ENCODE data around the gene POU2AF1. TPM values are rescaled to one million over a fixed set of nuclear protein-coding genes. Genes with fewer than 3 reads are reported as not detected.

The POU2AF1 gene
- total RNA-seq, 1 experiment from 2014 or later, result not detected

GRCh38 chr11:111305162-111305802 is 73.8 kb downstream of the POU2AF1 start:
- Mint-ChIP-seq H3K27ac (ENCODE audit: unreplicated experiment) (no peak overlapping the region), H3K27me3 (ENCODE audit: unreplicated experiment) (no peaks in the 10 kb centered on the region), H3K9me3 (ENCODE audit: low read depth, unreplicated experiment) (no peaks in the 10 kb centered on the region), H3K4me1 (ENCODE audit: low read depth, unreplicated experiment) (peaks cover 25% of the 10 kb centered on the region), H3K36me3 (ENCODE audit: insufficient read depth, unreplicated experiment) (peaks cover 5% of the 10 kb centered on the region), H3K4me3 (ENCODE audit: low read depth, unreplicated experiment) (no peak overlapping the region)
- CTCF ChIA-PET, result no interaction called here
- TF ChIP-seq, protein P1, sequence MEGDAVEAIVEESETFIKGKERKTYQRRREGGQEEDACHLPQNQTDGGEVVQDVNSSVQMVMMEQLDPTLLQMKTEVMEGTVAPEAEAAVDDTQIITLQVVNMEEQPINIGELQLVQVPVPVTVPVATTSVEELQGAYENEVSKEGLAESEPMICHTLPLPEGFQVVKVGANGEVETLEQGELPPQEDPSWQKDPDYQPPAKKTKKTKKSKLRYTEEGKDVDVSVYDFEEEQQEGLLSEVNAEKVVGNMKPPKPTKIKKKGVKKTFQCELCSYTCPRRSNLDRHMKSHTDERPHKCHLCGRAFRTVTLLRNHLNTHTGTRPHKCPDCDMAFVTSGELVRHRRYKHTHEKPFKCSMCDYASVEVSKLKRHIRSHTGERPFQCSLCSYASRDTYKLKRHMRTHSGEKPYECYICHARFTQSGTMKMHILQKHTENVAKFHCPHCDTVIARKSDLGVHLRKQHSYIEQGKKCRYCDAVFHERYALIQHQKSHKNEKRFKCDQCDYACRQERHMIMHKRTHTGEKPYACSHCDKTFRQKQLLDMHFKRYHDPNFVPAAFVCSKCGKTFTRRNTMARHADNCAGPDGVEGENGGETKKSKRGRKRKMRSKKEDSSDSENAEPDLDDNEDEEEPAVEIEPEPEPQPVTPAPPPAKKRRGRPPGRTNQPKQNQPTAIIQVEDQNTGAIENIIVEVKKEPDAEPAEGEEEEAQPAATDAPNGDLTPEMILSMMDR (IDR thresholded peaks at IDR 0.05; ENCODE audit: unreplicated experiment), result no peak
- no TSS peak for BruUV-seq (replicated peaks)
- intact Hi-C loops (cut with micrococcal nuclease; ENCODE audit: unreplicated experiment), result no loop called here
- no peak for DNase-seq

DNA sequence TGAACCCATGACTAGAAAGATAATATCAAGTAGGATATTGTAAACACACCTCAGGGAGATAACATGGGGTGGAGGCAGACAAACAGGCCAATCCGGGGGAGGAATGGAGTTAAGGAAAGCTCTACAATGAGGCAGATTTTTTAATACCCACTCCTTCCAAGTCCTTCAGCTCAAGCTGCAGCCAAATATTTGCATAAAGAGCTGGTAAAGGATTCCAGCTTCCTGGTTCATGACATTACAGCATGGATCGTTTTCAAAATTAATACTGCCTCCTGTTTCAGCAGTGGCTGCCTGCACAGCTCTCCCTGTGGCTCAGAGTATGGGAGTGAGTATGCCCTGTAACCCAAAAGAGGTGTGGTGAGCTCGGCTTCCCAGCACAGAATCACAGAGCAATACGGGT is 75.6 kb downstream of the POU2AF1 start:
- Mint-ChIP-seq H3K9me3 (ENCODE audit: low read depth, unreplicated experiment) (no peaks in the 10 kb centered on the region), H3K36me3 (ENCODE audit: insufficient read depth, unreplicated experiment) (peaks cover 7% of the 10 kb centered on the region), H3K27ac (ENCODE audit: unreplicated experiment) (peak overlapping the region; percentile 58), H3K4me3 (ENCODE audit: low read depth, unreplicated experiment) (no peak overlapping the region), H3K4me1 (ENCODE audit: low read depth, unreplicated experiment) (peaks cover 19% of the 10 kb centered on the region), H3K27me3 (ENCODE audit: unreplicated experiment) (no peaks in the 10 kb centered on the region)
- intact Hi-C loops (cut with micrococcal nuclease; ENCODE audit: unreplicated experiment), result loop anchor here (2.0 to 5.0 kb wide), 2 partner anchors 57 to 119 kb away; no protein-coding TSS in a partner anchor
- CTCF ChIA-PET, result interaction anchor here (0.6 to 0.9 kb wide), 4 partner anchors 13 to 143 kb away, joined by 4 to 7 read pairs (median 6); no protein-coding TSS in a partner anchor
- DNase-seq, result peak; percentile 57
- BruUV-seq (replicated peaks), result no TSS peak
- TF ChIP-seq, protein P1 (IDR thresholded peaks at IDR 0.05; ENCODE audit: unreplicated experiment), result no peak

DNA sequence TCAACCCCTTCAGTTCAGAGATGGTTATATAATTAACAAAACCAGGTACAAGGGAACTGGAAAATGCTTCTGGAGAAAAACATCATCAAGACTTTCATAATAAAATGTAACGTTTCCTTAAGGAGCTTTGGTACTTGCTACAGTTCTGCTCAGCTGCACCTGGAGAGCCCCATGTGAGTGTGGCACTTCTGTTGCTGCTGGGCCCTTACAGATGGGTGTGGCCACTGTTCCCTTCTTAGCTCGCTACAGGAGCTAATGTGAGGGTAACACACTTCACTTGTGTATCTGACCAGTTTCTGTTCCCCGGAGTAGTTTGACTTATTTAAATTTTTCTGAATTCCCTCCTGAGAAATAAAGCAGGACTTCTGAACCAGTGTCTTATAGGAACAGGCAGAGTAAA is 76.8 kb downstream of the POU2AF1 start:
- H3K9me3 Mint-ChIP-seq (ENCODE audit: low read depth, unreplicated experiment), result no peaks in the 10 kb centered on the region
- H3K27me3 Mint-ChIP-seq (ENCODE audit: unreplicated experiment), result no peaks in the 10 kb centered on the region
- DNase-seq, result no peak
- peaks cover 9% of the 10 kb centered on the region for H3K4me1 Mint-ChIP-seq (ENCODE audit: low read depth, unreplicated experiment)
- TF ChIP-seq, protein P1 (IDR thresholded peaks at IDR 0.05; ENCODE audit: unreplicated experiment), result no peak
- intact Hi-C loops (cut with micrococcal nuclease; ENCODE audit: unreplicated experiment), result loop anchor here (2.0 to 5.0 kb wide), 2 partner anchors 59 to 120 kb away; no protein-coding TSS in a partner anchor
- H3K27ac Mint-ChIP-seq (ENCODE audit: unreplicated experiment), result peak overlapping the region; percentile 58
- CTCF ChIA-PET, result interaction anchor here (0.5 to 0.6 kb wide), 2 partner anchors 24 to 55 kb away, joined by 3 read pairs; no protein-coding TSS in a partner anchor
- H3K4me3 Mint-ChIP-seq (ENCODE audit: low read depth, unreplicated experiment), result no peak overlapping the region
- BruUV-seq (replicated peaks), result no TSS peak
- peaks cover 8% of the 10 kb centered on the region for H3K36me3 Mint-ChIP-seq (ENCODE audit: insufficient read depth, unreplicated experiment)

Small RNAs within 50 kb of the gene (microRNA-seq; reads per million reads assigned to microRNA genes)
- not detected for gene MIR4491

Other genes with a start within 250 kb of the POU2AF1 start
- 0.35 TPM in 1 of 2 replicates, not detected in the other for gene POU2AF2, start 133.6 kb downstream of the POU2AF1 start, total RNA-seq (2022)
- 3.4 and 3.8 TPM in 2 replicates for gene POU2AF3, start 80.7 kb downstream of the POU2AF1 start, total RNA-seq (2022)
- not detected in 2 replicates for gene BTG4, start 133.1 kb upstream of the POU2AF1 start, total RNA-seq (2022)
- not detected in 2 replicates for gene HOATZ, start 135.5 kb upstream of the POU2AF1 start, total RNA-seq (2022)
- 0.32 and 0.47 TPM in 2 replicates for gene LAYN, start 161.4 kb upstream of the POU2AF1 start, total RNA-seq (2022)
- gene SIK2, start 223.2 kb upstream of the POU2AF1 start, total RNA-seq (2022), result 10.3 and 13.9 TPM in 2 replicates